ENCODE data around the gene DPYSL3.

The DPYSL3 gene

GRCh38 chr5:147512659-147513379, 3.0 kb upstream of the DPYSL3 start:
- no peak for DNase-seq (ENCODE audit: low spot score)

- DNase-seq (ENCODE audit: low spot score) = no peak
Observed at GRCh38 chr5:147510885-147511284, 1.0 kb upstream of the DPYSL3 start.

- no peak for DNase-seq (ENCODE audit: low spot score)
Observed at GRCh38 chr5:147509041-147509709, 693 bp downstream of the DPYSL3 start.

GRCh38 chr5:147508711-147509040, 1.2 kb downstream of the DPYSL3 start:
- no peak for DNase-seq (ENCODE audit: low spot score)

- no peak for DNase-seq (ENCODE audit: low spot score)
Observed at GRCh38 chr5:147507480-147508126, 2.3 kb downstream of the DPYSL3 start.

GRCh38 chr5:147504535-147504934, 5.3 kb downstream of the DPYSL3 start:
- no peak for DNase-seq (ENCODE audit: low spot score)

- no peak for DNase-seq (ENCODE audit: low spot score)
Observed at GRCh38 chr5:147504011-147504410, 5.9 kb downstream of the DPYSL3 start.

GRCh38 chr5:147490989-147491388, 18.9 kb downstream of the DPYSL3 start:
- DNase-seq (ENCODE audit: low spot score) = no peak

- DNase-seq (ENCODE audit: low spot score) = no peak
Observed at GRCh38 chr5:147487031-147487750, 22.7 kb downstream of the DPYSL3 start.

GRCh38 chr5:147485814-147486213, 24.1 kb downstream of the DPYSL3 start:
- DNase-seq (ENCODE audit: low spot score) = no peak

GRCh38 chr5:147485046-147485445, 24.8 kb downstream of the DPYSL3 start:
- DNase-seq (ENCODE audit: low spot score) = no peak

GRCh38 chr5:147484708-147485020, 25.2 kb downstream of the DPYSL3 start:
- DNase-seq (ENCODE audit: low spot score) = no peak

- DNase-seq (ENCODE audit: low spot score) = no peak
Observed at GRCh38 chr5:147483961-147484707, 25.7 kb downstream of the DPYSL3 start.

- no peak for DNase-seq (ENCODE audit: low spot score)
Observed at GRCh38 chr5:147483188-147483790, 26.6 kb downstream of the DPYSL3 start.

GRCh38 chr5:147482706-147483180, 27.1 kb downstream of the DPYSL3 start:
- DNase-seq (ENCODE audit: low spot score) = no peak

- no peak for DNase-seq (ENCODE audit: low spot score)
Observed at GRCh38 chr5:147481874-147482705, 27.8 kb downstream of the DPYSL3 start.

- DNase-seq (ENCODE audit: low spot score) = no peak
Observed at GRCh38 chr5:147481376-147481775, 28.5 kb downstream of the DPYSL3 start.

- DNase-seq (ENCODE audit: low spot score) = no peak
Observed at GRCh38 chr5:147479949-147480348, 29.9 kb downstream of the DPYSL3 start.

GRCh38 chr5:147479444-147479843, 30.4 kb downstream of the DPYSL3 start:
- no peak for DNase-seq (ENCODE audit: low spot score)

GRCh38 chr5:147474140-147474539, 35.7 kb downstream of the DPYSL3 start:
- no peak for DNase-seq (ENCODE audit: low spot score)
